VCaP (cell line): ENCODE data around the gene RRM2.

Experiments
- H3K27ac ChIP-seq: fragments of 450-650 bp; 2 replicates; pipeline ENCODE4 v1.5.1; 2017
- CTCF ChIP-seq: fragments of 450-650 bp; conservative IDR thresholded peaks from 2 replicates; pipeline ENCODE4 v1.5.1; 2017; ENCODE audit warnings: mild to moderate bottlenecking, moderate library complexity

The RRM2 gene

GRCh38 chr2:10172033-10172871 lies 49.7 kb downstream of the RRM2 start:
- no peak for TF ChIP-seq CTCF
- H3K27ac ChIP-seq = no peak overlapping the region

DNA sequence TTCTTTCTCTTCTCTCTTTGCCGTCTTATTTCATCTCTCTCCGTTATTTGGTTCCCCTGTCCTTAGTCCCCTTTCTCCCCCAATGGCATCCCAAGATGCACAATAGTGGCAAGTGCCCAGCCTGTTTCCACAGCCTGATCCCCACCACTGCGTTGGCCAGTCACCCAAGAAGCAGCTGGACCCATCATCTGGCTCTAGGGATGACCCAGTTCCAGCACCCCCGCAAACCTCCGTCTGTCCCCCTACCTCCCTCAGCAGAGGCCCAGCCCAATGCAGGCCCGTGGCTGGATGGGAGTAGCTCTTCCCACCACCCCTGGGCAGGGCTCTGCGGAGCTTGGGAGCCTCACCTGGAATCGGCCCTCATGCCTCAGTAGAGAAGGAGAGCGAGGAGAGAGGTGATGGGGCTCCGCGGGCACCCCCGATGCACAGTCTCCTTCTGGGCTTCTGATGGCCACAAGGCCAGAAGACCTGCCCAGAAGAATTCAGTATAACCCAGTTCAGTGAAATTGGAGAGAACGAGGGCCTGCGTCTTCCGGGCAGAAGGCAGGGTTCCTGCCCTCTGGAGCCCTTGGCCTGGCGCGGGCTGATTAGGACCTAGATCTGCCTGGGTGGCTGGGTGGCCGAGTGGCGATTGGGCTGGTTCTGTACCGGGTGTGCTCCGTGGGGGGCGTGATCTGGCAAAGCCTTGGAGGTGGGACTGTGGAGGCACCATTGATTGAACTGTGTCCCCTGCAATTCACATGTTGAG lies 50.9 kb downstream of the RRM2 start:
- H3K27ac ChIP-seq = no peak overlapping the region

GRCh38 chr2:10174173-10174572 lies 51.6 kb downstream of the RRM2 start:
- no peak for TF ChIP-seq CTCF
- H3K27ac ChIP-seq = no peak overlapping the region

More for the DNA sequence above, 50.9 kb downstream of the RRM2 start:
- TF ChIP-seq CTCF = no peak

- no peak overlapping the region for H3K27ac ChIP-seq
- no peak for TF ChIP-seq CTCF
These were observed 52.9 kb downstream of the RRM2 start for GRCh38 chr2:10175441-10175840.

GRCh38 chr2:10178751-10179150 lies 56.2 kb downstream of the RRM2 start:
- TF ChIP-seq CTCF = no peak
- H3K27ac ChIP-seq = no peak overlapping the region

GRCh38 chr2:10179422-10179821 lies 56.9 kb downstream of the RRM2 start:
- TF ChIP-seq CTCF = no peak
- H3K27ac ChIP-seq = no peak overlapping the region

DNA sequence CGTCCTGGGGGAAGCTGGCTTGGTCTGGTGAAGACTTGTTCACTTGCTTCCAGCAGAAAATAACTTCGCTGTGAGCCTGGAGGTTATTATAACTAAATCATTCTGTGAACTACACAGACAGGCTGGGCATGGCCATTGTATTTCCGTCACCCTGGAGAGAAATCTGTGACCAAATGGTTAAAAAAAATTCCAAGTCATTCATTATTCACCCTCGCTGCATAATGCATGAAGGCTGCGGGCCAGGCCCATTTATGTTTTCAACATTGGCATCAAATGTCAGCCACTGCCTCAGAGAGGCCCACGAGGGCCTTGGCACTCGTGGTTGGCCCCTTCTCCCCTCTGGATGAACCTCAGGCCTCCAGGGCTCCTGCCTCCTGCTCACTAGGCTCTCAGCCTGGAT lies 57.7 kb downstream of the RRM2 start:
- no peak overlapping the region for H3K27ac ChIP-seq
- TF ChIP-seq CTCF = no peak
